Measurements from ENCODE around the gene ARHGEF5.
"Not testable (repeated sequence)": the region's sequence is repeated elsewhere in the genome, so short reads cannot be mapped to it uniquely, and the experiment has no call there.

The ARHGEF5 gene

DNA sequence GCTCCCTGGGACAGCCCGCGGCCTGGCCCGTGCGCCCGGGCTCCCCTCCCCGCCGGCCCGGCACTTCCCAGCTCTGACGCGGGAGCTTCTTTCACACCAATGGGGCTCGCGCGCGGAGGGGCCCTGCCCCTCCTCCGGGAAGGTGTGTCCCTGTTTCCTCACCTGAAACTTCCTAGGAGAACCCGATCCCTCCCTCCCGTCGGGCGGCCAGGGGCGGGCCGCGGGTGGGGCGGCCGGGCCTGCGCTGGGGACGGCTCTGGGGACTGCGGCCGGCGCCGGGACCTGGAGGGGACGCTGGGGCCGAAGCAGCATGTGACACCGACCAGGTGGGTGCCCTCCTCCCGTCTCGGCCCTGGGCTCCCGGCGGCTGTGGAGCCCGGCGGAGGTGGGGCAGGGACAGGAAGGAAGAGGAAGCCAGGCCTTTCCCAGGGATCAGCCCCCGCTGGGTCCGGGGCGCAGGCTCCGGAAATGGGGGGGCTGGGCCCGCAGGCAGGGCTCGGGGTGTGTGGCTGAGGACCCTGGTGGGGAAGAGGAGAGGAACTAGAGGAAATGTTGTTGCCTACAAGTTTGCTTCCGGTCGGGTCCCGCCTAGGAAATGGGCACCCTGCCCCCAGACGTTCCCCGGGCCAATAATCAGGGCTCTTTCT lies at the start of gene ARHGEF5:
Gene ARHGEF5 (plus strand): TSS at position 227 of the 647 bp plus-strand sequence. CDS start 7,268 bp downstream, outside the sequence.
- DNase-seq, result not testable (repeated sequence)

DNA sequence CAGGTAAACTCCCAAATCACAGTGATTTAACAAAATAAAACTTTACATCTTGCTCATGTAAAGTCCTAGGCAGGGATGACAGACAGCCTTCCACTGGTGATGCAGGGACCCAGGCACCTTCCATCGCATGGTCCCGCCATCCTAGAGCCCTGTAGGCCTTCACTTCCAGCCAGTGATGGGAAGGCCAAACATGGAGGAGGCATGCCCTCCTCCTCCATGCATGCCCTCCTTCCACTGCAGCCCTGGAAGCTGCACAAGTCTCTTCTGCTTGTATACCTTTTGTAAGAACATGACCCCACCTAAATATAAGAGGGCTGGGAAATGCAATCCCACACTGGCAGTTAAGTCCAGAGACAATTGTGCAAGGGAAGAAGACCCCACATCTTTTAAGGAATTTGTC lies 45.5 kb upstream of the ARHGEF5 start:
- not testable (repeated sequence) for DNase-seq

DNA sequence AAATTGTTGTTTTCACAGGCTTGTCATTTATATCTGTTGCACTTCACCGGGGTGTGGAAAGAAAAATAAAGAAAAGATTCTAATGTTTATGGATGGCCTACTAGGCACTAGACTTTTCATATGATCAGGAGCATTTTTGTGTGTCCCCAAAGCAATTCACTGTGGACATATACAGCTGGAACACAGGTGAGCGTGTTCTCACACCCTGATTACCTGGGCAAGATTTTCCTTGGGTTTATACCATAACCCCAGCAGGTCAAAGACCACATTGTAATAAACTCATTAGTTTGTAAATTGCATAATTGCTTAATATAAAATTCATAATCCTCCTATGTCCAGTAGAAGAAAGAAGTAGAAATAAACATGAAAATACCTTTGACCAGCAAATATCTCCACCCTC lies 44.0 kb upstream of the ARHGEF5 start:
- DNase-seq, result not testable (repeated sequence)

DNA sequence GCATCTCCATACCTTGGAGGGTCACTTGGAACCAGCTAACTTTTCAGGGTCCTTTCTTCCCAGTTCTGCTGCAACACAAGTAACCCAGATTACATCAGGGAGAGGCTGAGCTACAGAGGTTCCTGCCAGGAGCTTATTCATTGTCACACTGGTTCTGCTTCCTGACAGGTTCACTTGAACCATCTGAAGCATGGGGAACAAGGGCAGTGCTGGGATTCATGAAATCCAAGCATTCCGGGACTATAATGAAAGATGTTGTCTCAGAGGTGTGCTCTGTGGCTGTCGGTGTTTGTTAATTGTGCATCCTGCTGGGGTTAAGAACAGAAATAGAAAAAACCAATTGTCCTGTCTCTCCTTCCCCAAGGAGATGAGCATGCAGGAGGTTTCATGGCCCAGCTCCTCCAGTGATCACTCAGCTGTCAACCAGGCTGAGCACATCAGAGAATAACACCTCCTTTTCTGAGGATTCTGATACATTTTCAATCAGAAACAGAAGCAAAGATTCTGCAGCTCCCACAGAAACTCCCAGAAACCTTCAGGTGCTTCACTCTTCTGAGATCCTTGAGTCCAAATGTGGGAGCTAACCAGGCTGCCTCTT lies 43.2 kb upstream of the ARHGEF5 start, which contains the start of gene OR2A1:
Gene OR2A1 (plus strand): TSS at position 548 of the 598 bp plus-strand sequence. CDS start 5,706 bp downstream, outside the sequence.
- not testable (repeated sequence) for DNase-seq

DNA sequence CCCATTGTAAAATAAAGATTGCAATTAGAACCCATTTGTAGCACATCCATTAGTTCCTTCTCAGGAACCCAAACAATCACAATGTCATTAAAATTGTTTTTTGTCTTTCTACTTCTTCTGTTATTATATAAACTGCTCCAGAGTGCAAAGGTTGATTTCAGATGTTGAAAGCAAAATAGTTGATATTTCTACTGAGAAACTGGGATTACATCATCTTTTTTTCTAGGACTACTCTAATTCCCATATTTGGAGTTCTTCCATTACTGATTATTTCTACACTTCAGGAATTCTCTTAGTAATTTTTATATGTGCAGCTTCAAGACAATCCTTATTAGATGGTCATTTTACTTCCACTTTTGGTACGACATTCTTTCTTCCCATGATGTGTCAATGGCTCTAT lies 37.7 kb upstream of the ARHGEF5 start:
- not testable (repeated sequence) for DNase-seq

DNA sequence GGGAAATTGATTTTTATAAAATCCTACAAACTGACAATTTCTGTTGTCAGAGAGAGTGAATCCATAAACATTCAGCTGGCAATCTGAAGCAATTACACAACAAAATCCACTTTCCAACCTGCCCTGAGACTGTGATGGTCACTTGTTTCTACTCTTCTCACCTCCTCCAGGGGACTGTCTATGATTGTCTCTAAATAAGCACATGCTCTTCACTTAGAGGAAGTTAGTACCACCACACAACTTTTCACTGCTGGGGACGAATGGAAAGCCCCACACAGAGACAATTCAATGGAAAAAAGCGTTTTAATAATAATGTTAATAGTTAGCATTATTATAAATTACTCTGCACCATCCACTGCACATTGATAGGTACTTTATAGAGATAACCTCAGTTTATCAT lies 35.7 kb upstream of the ARHGEF5 start:
- DNase-seq, result not testable (repeated sequence)

DNA sequence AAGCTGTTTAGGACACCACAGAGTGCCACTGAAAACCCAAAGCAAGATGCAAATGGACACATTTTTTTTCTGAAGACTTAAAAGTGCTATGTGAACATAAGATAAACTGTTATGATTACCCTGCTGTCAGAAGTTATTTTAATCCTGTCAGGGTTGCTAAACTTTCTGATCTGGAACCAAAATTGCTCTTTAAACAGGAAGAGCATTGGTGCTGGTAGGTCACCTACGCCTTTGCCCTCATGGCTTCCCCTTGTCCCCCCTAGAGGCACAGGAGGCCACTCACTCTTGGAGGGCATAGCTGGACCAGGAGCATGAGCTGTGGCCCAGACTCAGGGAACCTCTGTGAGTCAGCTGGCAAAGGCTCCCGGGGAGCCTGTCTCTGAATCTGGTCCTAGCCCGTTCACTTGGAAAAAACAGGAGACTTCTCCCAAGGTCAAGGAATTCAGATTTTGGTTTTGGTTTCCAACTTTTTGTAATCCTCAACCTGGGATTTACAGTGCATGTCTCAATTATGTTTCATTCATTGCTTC lies 33.5 kb upstream of the ARHGEF5 start:
- not testable (repeated sequence) for DNase-seq

DNA sequence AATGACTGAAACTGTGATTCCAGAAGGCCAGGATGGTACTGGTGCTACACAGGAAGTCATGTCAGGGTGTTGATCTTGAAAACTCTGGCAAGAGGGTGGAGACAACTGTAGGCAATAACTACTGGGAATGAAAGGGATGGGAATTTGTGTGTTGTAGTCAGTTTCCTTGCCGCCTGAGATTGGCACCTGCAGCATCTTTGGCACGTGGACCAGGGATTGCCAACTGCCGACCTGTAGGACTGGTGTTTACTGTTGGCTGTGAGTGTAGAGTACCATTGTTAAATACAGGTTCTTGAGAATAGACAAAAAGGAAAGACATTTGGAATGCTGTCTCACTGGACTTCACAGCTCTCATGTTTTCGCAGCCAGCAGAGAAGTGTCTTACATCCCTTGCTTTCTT lies 31.8 kb upstream of the ARHGEF5 start:
- DNase-seq, result not testable (repeated sequence)

DNA sequence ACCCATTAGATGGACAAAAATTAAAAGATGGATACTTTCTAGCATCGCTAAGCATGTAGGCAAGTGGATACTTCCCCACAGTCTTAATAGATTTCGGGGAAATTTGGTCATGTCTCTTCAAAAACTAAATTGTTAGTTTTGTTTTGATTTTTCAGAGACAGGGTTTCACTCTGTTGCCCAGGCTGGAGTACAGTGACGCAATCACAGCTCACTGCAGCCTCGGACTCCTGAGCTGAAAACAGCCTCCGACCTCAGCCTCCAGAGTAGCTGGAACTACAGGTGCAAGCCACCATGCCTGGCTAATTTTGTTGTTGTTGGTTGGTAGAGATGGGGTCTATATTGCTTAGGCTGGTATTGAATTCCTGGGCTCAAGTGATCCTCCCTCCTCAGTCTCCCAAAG lies 29.3 kb upstream of the ARHGEF5 start:
- not testable (repeated sequence) for DNase-seq

DNA sequence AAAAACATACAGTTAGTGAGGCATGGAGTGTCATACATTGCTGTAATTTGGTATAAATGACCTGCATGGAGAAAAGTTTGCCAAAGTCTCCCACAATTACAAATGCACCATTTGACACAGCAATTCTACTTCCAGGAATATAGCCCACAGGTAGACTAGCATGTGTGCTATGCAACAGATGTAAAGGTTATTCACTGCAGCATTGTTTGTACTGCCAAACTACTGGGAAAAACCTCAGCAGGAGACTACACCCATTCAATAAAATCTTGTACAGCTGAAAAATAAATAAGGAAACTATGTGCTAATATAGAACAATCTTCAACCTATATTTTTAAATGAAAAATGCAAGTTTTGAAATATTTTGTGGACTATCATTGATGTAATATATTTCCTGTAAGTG lies 25.2 kb upstream of the ARHGEF5 start:
- not testable (repeated sequence) for DNase-seq

DNA sequence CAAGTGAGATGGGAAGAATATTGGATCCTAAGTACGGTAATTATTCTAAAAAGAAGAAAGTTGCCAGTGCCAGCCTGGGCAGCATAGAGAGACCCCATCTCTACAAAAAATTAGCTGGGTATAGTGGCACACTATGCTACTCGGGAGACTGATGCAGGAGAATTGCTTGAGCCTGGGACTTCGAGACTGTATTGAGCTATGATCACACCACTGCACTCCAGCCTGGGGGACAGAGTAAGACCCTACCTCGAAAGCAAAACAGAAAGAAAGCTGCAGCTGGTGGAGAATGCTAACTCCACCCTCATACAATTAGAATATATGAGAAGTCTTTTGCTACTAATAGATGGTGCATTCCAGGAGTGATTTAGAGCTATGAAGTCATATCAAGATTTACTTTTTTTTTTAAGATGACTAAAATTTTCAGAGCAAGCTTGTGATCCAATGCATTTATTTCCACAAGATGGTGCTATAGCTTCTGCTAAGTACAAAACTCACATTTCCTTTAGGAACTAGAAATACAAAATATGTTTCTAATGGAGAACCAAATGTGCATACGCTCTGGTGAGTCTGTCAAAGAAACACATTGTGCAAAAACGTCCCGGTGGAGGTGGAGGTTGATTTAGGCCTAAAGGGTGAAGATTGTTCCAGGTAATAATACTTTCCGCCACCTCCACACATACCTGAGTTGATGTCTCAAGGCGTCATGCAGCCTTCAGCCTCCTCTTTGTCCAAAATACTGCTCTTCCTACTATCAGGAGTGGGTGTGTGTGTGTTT lies 23.8 kb upstream of the ARHGEF5 start:
- DNase-seq, result not testable (repeated sequence)

DNA sequence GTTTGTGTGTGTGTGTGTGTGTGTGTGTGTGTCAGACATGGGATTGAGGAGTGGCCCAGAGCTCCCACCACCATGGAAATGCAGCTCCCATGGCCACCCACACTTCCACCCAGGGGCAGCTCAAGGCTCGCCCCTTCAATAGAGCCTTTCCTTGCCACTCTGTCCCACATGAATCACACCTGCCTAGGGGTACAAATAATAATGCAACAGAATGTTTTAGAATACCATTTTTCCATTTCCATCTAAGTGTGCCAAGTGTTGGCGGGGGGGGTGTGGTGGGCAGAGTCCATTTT lies 23.3 kb upstream of the ARHGEF5 start:
- not testable (repeated sequence) for DNase-seq

DNA sequence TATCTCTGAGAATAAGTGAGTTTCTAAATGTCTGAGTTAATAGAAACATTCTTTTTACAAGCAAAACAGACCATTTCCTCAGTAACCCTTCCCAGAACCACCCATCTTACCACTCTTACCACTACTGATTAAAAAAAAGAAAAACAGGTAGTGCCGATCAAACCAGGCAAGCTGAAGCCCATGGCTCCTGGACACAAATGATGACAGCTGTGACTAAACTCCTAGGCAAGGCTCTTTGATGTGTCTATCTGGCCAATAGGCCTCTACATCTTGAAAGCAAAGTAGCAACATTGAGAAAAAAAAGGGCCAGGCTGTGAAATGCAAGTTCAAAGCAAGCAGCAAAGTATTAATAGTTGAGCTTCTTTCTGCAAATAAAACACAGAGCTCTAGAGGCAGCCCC lies 6.6 kb upstream of the ARHGEF5 start:
- not testable (repeated sequence) for DNase-seq

DNA sequence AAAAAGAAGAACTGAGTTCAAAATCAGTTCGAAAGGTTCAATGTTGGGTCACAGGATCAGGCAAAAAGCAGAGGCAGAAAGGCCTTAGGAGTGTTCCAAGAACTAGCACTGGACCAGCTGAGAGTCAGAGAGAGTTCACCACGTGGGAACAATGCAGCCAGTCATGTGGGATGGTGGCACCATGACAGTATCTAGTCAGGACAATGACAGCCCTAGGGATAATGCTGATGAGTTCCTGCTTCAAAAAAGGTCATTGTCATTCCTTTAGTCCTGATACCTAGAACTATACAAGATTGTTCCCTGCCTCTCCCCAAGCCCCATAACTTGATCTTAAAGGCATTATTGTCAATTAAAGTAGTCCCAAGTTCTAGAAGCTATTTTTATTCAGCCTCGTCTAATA lies 3.5 kb upstream of the ARHGEF5 start:
- DNase-seq, result not testable (repeated sequence)

DNA sequence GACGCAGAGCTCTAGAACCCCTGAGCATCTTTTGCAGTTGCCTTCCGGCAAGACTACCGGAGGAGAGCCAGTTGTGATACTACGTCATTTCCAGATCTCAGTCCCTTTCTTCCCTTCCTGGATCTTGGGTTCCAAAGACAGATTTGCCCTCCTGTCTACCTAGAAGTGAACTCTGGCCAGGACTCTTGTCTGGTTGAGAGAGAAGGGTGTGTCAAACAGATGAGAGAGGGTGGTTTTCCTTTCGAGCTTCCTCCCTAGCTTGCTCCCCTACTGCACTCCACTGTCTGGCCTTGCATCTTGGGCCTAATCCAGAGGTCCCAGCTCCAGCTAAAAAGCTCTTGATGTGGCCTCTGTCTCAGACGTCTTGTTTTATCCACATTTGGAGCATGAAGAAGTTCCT lies 983 bp downstream of the ARHGEF5 start:
- DNase-seq, result not testable (repeated sequence)

DNA sequence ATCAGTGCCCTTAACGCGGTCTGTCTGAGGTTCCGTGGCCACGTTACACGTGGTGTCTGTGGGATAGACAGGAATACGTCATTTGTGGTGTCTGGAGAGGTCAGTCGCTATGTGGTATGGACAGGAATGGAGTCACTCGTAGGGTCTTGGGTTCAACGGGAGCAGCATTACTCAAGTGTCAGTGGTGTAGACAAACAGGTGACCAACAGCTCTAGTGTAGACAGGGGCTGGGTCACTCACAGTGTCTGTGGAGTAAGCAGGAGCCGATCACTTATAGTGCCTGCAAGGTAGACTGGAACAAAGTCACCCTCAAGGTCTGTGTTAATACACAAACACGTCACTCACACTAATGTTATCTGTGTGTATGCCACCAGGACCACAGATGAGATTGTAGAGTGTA lies 1.7 kb downstream of the ARHGEF5 start:
- DNase-seq, result not testable (repeated sequence)

DNA sequence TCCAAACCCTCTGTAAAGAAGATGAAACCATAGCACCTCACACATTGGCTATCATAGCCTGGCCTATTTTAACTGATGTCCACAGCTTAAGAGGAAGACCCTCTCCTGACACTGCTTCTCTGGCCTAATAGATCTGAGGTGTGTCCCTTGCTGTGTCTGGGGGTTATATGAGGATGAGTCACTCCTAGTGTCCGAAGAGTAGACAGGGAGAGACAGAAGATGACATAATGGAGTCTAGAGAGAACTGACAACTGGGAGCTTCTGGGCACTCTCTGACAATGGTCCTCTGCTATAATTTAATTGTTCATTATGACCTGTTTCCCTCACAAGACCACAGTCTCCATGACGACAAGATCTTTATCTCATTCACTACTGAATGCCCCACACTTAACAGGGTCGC lies 6.9 kb downstream of the ARHGEF5 start:
- not testable (repeated sequence) for DNase-seq

DNA sequence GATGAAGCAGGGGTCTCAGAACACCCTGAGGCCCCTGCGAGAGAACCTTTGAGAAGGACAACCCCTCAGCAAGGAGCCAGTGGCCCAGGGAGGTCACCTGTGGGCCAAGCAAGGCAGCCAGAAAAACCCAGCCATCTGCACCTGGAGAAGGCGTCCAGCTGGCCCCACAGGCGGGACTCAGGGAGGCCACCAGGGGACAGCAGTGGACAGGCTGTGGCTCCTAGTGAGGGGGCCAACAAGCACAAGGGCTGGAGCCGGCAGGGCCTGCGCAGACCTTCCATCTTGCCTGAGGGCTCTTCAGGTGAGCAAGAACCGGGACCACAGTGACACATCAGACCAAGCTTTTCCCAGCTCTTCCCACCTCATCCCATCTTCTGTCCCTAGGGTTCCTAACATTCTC lies 10.3 kb downstream of the ARHGEF5 start:
- not testable (repeated sequence) for DNase-seq

DNA sequence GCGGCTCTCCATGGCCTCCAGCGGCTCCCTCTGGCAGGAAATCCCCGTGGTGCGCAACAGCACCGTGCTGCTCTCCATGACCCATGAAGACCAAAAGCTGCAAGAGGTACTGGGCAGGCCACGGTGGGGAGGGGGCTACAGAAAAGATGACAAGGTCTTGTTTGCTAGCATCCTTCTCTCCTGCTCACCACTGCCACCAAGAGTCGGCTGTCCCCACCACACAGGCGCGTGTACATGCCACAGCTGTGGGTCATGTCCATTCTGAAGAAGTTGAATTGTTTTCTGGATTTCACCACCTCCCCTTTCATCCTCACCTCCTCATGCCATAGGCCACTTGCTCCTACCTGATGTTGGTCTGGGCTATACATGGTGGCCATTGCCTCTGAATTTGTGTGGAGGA lies 12.0 kb downstream of the ARHGEF5 start:
- DNase-seq, result not testable (repeated sequence)

DNA sequence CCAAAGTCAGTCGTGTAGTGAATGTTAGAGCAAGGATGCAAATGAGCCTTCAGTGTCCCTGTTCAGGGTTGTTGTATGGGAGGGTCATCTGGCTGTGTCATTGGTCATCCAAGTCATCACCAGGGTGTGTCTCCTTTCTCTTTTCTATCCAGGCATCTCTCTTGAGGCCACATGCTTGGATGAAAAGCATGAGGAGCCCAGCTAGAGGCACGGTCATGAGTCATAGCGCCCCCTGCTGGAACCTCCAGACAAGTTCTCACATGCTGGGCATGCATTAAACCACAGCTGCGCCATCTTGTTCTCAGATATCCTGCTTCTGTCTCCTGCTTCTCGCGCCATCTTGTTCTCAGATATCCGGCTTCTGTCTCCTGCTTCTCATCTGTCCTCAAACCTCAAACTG lies 14.0 kb downstream of the ARHGEF5 start:
- not testable (repeated sequence) for DNase-seq

DNA sequence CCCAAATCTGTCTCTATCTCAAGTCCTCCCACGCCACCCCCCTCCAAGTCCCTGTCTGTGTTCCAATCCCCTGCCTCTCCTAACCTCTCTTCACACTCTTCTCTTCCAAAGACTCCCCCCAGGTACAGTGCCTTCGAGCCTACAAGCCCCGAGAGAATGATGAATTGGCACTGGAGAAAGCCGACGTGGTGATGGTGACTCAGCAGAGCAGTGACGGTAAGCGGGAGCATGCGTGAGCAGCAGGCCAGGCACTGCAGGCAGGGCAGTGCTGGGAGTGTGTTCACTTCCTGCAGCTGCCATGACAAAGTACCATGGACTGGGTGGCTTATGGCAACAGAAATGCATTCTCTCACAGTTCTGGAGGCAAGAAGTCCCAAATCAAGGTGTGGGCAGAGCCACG lies 23.4 kb downstream of the ARHGEF5 start:
- DNase-seq, result no peak

DNA sequence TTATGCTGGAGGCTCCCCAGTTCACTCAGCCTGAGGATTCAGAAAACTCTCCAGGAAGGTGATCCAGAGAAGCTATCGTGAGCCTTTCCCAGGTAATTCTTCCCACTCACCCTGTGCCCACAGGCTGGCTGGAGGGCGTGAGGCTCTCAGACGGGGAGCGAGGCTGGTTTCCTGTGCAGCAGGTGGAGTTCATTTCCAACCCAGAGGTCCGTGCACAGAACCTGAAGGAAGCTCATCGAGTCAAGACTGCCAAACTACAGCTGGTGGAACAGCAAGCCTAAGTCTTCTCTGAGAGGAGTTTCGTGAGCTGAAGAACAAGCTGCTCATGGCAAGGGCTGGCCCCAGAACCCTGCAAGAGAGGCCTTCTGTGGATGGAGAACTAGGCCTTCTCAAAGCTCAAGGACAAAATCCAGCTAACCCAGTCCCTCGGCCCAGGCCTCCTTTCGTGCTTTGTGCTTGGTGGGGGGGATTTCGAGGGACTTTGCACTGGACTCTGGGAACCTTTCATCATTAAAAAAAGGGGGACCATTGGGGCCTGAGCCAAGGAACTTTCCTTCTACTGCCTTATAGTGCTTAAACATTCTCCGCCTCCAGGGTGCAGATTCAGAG lies 24.7 kb downstream of the ARHGEF5 start:
- no peak for DNase-seq

DNA sequence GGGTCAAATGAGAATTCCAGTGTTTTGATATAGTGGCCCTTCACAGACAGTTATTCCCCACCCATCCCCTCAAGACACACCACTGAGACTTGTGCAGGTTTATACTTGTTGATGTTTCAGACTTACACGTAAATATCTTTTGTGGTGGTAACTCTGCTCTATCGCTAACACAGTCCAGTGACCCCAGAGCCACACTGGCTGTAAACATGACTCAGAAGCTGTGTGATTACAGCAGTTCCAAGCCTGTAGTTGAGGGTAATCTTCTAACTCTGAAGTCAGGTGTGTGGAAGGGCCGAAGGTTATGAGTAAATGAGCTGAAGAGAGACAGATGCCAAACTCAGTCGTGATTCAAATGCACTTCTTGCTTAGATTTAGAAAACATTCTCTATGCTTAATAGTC lies 28.9 kb downstream of the ARHGEF5 start:
- no peak for DNase-seq
